HG03558 (cell line): ENCODE results near the gene MAPK4.

Experiments
- ATAC-seq: cut with Tn5 transposase; IDR thresholded peaks from one replicate; pipeline ENCODE4 v1.9.1; 2021; ENCODE audit warnings: moderate number of reproducible peaks; ENCODE audit not compliant: unreplicated experiment; ENCODE audit errors: extremely low read depth

Gene MAPK4

GRCh38 chr18:50622320-50622719 is 62.4 kb downstream of the MAPK4 start:
- ATAC-seq, result no peak

GRCh38 chr18:50622865-50623393 is 63.0 kb downstream of the MAPK4 start:
- no peak for ATAC-seq

- no peak for ATAC-seq
Observed at GRCh38 chr18:50623694-50624352, 63.9 kb downstream of the MAPK4 start.

- ATAC-seq, result no peak
Observed at GRCh38 chr18:50624981-50625380, 65.1 kb downstream of the MAPK4 start.

GRCh38 chr18:50626317-50626716 is 66.4 kb downstream of the MAPK4 start:
- no peak for ATAC-seq

- ATAC-seq, result no peak
Observed at GRCh38 chr18:50627594-50628532, 68.0 kb downstream of the MAPK4 start.

- ATAC-seq, result no peak
Observed at GRCh38 chr18:50628533-50628905, 68.6 kb downstream of the MAPK4 start.

- ATAC-seq, result no peak
Observed at GRCh38 chr18:50629148-50629631, 69.3 kb downstream of the MAPK4 start.

GRCh38 chr18:50630895-50631294 is 71.0 kb downstream of the MAPK4 start:
- no peak for ATAC-seq

GRCh38 chr18:50632895-50633515 is 73.1 kb downstream of the MAPK4 start:
- ATAC-seq, result no peak

- ATAC-seq, result no peak
Observed at GRCh38 chr18:50633992-50634391, 74.1 kb downstream of the MAPK4 start.

- ATAC-seq, result no peak
Observed at GRCh38 chr18:50636366-50637057, 76.6 kb downstream of the MAPK4 start.

- no peak for ATAC-seq
Observed at GRCh38 chr18:50638016-50638883, 78.4 kb downstream of the MAPK4 start.

GRCh38 chr18:50638884-50639420 is 79.1 kb downstream of the MAPK4 start:
- no peak for ATAC-seq

GRCh38 chr18:50639711-50640110 is 79.8 kb downstream of the MAPK4 start:
- ATAC-seq, result no peak

GRCh38 chr18:50642439-50642838 is 82.6 kb downstream of the MAPK4 start:
- ATAC-seq, result no peak

- ATAC-seq, result no peak
Observed at GRCh38 chr18:50644146-50644545, 84.3 kb downstream of the MAPK4 start.

GRCh38 chr18:50644807-50645206 is 84.9 kb downstream of the MAPK4 start:
- ATAC-seq, result no peak

- ATAC-seq, result no peak
Observed at GRCh38 chr18:50647237-50647636, 87.3 kb downstream of the MAPK4 start.
